Tibial artery (tissue), 4 donors: ENCODE results near the gene TBL1X.

Source experiments
- DNase-seq, 2 donors: peaks; one replicate each; pipeline ENCODE4 v3.0.0-alpha.2; 2019
- H3K27ac ChIP-seq, 2 donors: fragments of 200-600 bp; sonication (generic) in 1 of 2; 1 replicate in 1 of 2; 2 replicates in 1 of 2; pipeline ENCODE4 v1.5.1; 2018 to 2019; ENCODE audit warnings: mild to moderate bottlenecking in 1 of 2
- H3K27me3 ChIP-seq, 2 donors: fragments of 200-600 bp; sonication (generic) in 1 of 2; one replicate each; pipeline versions ENCODE4 v1.5.1 to v1.6.0; 2016 to 2019
- H3K36me3 ChIP-seq, 3 donors: fragments of 200-600 bp; sonication (generic) in 2 of 3; one replicate each; pipeline ENCODE4 v1.5.1; 2016 to 2019; ENCODE audit warnings: mild to moderate bottlenecking in 2 of 3
- H3K4me1 ChIP-seq, 4 donors: fragments of 200-600 bp; sonication (generic) in 2 of 4; 1 replicate in 3 of 4; 2 replicates in 1 of 4; pipeline ENCODE4 v1.5.1; 2016 to 2019
- H3K4me3 ChIP-seq, 2 donors: fragments of 200-600 bp; sonication (generic) in 1 of 2; 1 replicate in 1 of 2; 2 replicates in 1 of 2; pipeline ENCODE4 v1.5.1; 2018 to 2019; ENCODE audit warnings: mild to moderate bottlenecking in 2 of 2
- H3K9me3 ChIP-seq, 3 donors: fragments of 200-600 bp; sonication (generic) in 1 of 3; one replicate each; pipeline ENCODE4 v1.5.1; 2016 to 2019
- intact Hi-C: fragments of 100-400 bp; cut with DNase I; formaldehyde crosslinking; loops from one replicate; pipeline ENCODE4 v1.15.0; 2023; ENCODE audit warnings: low total_unique reads
- TF ChIP-seq, protein P1 (sequence below), 2 experiments: fragments of 200-600 bp in 1 of 2; fragments of 450-650 bp in 1 of 2; IDR thresholded peaks; one replicate each; pipeline ENCODE4 v1.5.1; 2017 to 2019; ENCODE audit warnings: antibody characterized with exemption in 2 of 2, mild to moderate bottlenecking in 1 of 2, moderate library complexity in 1 of 2

The TBL1X gene

DNA sequence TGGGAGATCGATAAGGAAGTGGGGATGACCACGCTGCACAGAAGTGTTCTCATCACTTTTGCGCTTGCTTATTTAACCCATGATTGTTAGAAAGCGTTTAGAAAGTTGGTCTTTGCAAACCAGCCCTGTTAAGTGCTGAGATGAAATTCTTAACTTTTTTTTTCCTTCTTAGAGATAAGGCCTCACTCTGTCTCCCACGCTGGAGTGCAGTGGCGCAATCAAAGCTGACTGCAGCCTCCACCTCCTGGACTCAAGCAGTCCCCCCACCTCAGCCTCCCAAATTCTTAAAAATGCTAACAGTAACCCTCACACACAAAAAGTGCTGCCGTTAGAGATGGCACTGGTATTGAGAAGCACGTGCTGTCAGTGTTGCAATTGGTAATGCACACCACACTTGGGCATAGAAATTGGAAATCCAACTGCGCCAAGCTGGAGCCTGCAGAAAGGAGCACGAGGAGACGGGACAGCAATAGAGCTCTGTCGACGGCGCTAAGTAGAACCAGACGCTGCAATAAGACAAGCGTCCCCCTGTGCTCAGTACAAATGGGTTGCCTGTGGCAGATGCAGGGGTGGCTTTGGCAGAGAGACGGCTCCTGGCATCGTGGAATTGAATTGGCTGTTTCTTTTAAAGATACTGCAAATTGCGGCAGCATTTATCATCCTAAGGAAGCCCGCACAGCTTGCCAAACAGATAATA, 113.4 kb downstream of the TBL1X start:
- TF ChIP-seq, protein P1, sequence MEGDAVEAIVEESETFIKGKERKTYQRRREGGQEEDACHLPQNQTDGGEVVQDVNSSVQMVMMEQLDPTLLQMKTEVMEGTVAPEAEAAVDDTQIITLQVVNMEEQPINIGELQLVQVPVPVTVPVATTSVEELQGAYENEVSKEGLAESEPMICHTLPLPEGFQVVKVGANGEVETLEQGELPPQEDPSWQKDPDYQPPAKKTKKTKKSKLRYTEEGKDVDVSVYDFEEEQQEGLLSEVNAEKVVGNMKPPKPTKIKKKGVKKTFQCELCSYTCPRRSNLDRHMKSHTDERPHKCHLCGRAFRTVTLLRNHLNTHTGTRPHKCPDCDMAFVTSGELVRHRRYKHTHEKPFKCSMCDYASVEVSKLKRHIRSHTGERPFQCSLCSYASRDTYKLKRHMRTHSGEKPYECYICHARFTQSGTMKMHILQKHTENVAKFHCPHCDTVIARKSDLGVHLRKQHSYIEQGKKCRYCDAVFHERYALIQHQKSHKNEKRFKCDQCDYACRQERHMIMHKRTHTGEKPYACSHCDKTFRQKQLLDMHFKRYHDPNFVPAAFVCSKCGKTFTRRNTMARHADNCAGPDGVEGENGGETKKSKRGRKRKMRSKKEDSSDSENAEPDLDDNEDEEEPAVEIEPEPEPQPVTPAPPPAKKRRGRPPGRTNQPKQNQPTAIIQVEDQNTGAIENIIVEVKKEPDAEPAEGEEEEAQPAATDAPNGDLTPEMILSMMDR (IDR thresholded peaks at IDR 0.05) = no peak
- Histone ChIP-seq H3K4me3 (no peak overlapping the region), H3K9me3 (no peaks in the 10 kb centered on the region), H3K27me3 (no peaks in the 10 kb centered on the region), H3K27ac (no peak overlapping the region), H3K4me1 (peaks cover 0 to 29% (median 3%) of the 10 kb centered on the region in 4 donors), H3K36me3 (no peaks in the 10 kb centered on the region)
- intact Hi-C loops = no loop called here
- DNase-seq = no peak

DNA sequence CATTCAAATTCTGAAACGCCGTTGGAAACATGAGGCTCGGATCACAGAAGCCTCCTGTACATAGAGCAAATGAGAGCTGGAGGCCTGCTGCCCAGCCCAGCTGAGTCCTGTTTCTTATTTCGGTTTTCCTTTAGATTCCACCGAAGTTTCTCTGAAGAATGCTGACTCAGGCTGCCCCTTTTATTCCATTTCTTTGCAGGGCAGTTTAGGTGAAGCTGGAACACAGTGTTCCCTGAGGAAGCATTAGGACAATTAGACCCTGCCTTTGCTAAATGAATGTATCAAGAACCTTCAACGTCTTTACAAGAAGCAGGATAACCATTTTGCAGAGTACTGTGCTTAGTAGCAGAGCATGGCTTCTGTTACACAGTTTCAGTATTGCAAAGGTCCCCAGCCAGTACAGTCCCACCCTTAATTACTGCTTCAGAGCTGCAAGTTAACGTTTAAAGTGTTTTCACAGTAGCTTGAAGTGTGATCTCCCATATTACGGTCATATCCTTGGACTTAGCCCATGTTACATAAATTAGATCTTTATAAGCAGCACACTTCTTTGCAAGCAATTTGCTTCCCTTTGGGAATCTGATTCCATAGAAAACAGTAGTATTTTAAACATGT, 117.0 kb downstream of the TBL1X start:
- TF ChIP-seq, protein P1 (IDR thresholded peaks at IDR 0.05) = no peak
- intact Hi-C loops = no loop called here
- no peak for DNase-seq

DNA sequence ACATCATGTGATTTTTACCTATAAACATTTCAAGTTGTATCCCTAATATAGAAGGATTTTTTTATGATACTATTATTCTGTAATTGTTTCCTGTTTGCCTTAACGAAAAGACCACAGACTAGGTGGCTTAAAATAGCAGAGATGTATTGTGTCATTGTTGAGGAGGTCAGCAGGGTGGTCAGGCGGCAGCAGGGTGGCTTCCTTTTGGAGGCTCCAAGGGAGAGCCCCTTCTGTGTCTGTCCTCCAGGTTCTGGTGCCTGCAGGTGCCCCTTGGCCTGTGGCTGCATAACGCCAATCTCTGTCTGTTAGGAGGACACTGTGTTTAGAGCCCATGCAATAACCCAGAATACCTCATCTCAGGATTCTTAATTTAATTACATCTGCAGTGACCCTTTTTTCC, 118.1 kb downstream of the TBL1X start:
- Histone ChIP-seq H3K4me3 (no peak overlapping the region), H3K36me3 (no peaks in the 10 kb centered on the region), H3K4me1 (peaks cover 0 to 31% (median 2%) of the 10 kb centered on the region in 4 donors), H3K9me3 (no peaks in the 10 kb centered on the region), H3K27ac (no peak overlapping the region), H3K27me3 (no peaks in the 10 kb centered on the region)
- TF ChIP-seq, protein P1 (IDR thresholded peaks at IDR 0.05) = no peak
- intact Hi-C loops = no loop called here
- DNase-seq = no peak

More for the DNA sequence above, 117.0 kb downstream of the TBL1X start:
- Histone ChIP-seq H3K4me3 (no peak overlapping the region), H3K27ac (no peak overlapping the region), H3K9me3 (no peaks in the 10 kb centered on the region), H3K36me3 (no peaks in the 10 kb centered on the region), H3K27me3 (no peaks in the 10 kb centered on the region), H3K4me1 (peaks cover 0 to 27% (median 2%) of the 10 kb centered on the region in 4 donors)

DNA sequence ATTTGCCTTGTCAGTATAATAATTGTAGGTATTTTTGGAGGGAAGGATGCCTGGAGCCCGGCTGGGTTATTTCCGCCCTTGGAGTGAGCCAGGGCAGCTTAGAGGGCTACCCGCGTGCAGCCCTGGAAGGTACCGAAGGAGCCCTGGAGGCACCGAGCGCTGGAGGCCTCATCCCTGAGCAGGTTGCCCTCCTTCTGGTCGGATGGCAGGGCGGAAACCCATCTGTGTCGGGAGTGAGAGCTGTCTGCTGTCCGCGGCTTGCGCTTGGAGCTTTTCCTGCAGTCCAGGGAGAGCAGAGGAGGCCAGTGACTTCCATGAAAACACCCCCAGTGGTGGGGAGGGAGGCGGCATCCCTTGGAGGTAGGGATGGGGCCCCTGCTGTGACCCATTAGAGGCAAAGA, 122.1 kb downstream of the TBL1X start:
- H3K27me3 ChIP-seq = no peaks in the 10 kb centered on the region
- H3K36me3 ChIP-seq = no peaks in the 10 kb centered on the region
- no peaks in the 10 kb centered on the region for H3K9me3 ChIP-seq
- no peak overlapping the region for H3K4me3 ChIP-seq
- TF ChIP-seq, protein P1 (IDR thresholded peaks at IDR 0.05) = no peak
- peaks cover 0 to 22% (median 0%) of the 10 kb centered on the region in 4 donors for H3K4me1 ChIP-seq
- intact Hi-C loops = no loop called here
- no peak overlapping the region for H3K27ac ChIP-seq
- no peak for DNase-seq

DNA sequence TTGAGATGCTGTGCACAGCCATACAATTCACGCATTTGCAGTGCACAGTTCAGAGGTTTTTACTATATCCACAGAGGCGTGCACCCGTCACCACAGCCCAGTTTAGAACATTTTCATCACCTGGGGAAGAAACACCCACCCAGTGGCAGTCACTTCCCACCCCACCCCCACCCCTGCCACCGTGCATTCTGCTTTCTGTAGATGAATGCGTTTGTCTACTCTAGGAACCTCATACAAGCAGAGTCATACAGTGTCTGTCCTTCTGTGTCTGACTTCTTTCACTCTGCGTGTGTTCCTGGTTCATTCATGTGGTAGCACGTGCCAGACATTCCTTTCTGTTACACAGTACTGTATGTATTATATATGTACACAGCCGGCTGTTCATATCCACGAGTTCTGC, 122.8 kb downstream of the TBL1X start:
- no peaks in the 10 kb centered on the region for H3K36me3 ChIP-seq
- no peaks in the 10 kb centered on the region for H3K9me3 ChIP-seq
- intact Hi-C loops = no loop called here
- H3K27me3 ChIP-seq = no peaks in the 10 kb centered on the region
- DNase-seq = no peak
- no peak overlapping the region for H3K4me3 ChIP-seq
- no peak overlapping the region for H3K27ac ChIP-seq
- peaks cover 0 to 15% (median 0%) of the 10 kb centered on the region in 4 donors for H3K4me1 ChIP-seq
- TF ChIP-seq, protein P1 (IDR thresholded peaks at IDR 0.05) = no peak
